Stimulated activated CD8-positive, alpha-beta memory T cell treated with anti-CD3 and anti-CD28 coated beads, Interleukin-7, amount 100 ng/mL, for 24 hours (primary cell): ENCODE measurements around the gene GPM6B.

Source experiments
- DNase-seq: peaks from one replicate; pipeline ENCODE4 v3.0.0-alpha.2; 2020; ENCODE audit warnings: low read depth

GPM6B gene

DNA sequence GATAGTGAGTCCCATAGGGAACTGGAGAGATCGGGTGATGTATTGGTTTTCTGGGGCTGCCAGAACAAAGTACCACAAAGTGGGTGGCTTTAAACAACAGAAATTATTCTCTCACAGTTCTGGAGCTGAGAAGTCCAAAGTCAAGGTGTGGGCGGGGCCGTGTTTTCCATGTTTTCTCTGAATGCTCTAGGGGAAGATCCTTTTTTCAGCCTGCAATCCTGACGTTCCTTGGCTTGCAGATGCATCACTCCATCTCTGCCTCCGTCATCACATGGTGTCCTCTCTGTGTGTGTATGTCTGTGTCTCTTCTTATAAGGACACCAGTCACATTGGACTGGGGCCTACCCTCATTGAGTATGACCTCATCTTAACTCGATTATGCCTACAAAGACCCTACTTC is 7.9 kb upstream of the GPM6B start:
- DNase-seq, result no peak

GRCh38 chrX:13821738-13822137 is 4.8 kb upstream of the GPM6B start:
- DNase-seq, result no peak

DNA sequence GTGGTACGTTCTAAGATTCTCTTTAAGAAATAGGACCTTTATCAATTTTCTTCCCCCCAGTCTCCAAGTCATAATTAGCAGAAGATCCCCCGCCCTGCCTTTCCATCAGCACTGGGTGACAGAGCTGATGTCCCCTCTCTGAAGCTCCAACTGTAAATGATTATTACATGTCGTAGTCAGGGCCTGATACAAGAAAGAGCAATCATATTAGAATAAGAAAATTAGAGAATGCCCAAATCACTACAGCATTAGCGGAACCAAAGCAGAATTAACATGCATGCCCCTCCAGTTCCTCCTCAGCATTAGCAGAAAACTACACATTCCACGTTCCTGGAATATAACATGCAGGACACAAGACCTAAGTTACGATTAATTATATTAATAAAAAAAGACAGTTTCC is 717 bp downstream of the GPM6B start:
- no peak for DNase-seq

GRCh38 chrX:13815664-13816063 is 1.2 kb downstream of the GPM6B start:
- no peak for DNase-seq

DNA sequence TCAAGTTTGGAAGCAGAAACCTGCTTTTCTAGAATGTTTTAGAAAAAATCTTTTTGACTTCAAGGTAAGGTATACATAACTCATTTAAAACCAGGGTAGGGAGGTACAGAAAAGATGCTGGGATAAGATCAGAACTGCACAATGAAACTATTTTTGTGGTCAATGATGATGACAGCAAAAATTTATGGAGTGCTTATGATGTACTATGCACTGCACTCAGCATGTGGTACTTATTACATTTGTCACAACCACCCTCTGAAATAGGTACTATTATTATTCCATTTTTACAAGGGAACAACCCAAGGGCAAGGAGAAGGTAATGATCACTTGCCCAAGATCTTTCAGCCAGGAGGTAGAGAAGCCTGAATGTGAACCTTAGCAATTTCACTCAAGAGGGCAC is 8.0 kb downstream of the GPM6B start:
- no peak for DNase-seq

- DNase-seq, result no peak
Observed at GRCh38 chrX:13808293-13808692, 8.6 kb downstream of the GPM6B start.

GRCh38 chrX:13805241-13805640 is 11.7 kb downstream of the GPM6B start:
- DNase-seq, result no peak

- no peak for DNase-seq
Observed at GRCh38 chrX:13803116-13803515, 13.8 kb downstream of the GPM6B start.

DNA sequence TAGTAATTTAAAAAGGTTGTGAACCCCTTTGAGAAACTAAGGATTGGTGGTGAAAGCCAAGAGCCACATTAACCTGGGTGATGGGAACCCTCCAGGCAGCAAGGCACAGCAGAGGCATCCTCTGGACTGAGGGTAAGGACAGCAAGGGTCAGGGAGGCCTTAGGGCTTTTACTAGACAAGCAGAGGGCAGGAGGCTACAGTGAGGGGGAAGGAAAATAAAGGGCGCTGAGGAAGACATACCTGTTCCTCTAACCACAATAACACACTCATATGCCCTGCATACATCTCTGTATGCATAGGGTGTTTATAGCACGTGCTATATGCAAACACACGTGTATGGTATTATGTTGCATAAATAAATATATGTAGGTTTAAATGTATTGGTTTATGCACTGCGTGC is 18.7 kb downstream of the GPM6B start:
- DNase-seq, result no peak

DNA sequence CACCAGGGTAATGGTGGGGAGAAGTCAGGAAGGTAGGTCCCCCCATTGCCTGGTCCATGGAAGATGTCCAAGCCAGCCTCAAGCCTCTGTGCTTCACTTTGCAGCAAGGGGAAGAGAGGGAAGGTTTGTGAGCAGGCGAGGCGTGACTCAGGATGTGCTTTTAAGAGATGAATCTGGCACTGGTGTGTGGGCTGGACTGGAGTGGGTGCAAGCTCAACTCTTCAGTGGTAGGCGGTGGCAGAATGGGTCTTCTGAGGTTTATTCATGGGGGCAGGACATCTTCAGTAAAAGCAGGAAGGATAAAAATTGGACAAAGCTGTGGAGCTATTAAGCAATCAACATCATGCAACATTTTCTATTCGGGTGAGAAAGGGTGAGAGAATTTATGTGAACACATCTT is 19.4 kb downstream of the GPM6B start:
- no peak for DNase-seq

DNA sequence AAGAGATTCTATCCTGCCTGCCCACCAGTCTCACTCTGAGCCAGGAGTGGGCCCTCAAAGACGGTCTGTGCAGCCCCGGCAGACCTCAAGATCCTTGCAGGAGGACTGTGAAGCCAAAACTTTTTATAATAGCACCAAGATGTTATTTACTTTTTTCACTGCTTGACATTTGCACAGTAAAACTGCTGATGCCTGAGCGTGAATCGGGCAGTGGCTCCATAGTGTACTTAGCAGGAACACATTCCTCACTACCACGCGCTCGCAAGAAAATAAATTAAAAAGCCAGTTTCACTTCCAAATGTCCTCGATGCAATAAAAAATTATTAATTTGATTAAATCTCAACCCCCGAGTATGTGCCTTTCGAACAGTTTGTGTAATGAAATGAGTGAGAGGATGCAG is 22.5 kb downstream of the GPM6B start:
- DNase-seq, result no peak

DNA sequence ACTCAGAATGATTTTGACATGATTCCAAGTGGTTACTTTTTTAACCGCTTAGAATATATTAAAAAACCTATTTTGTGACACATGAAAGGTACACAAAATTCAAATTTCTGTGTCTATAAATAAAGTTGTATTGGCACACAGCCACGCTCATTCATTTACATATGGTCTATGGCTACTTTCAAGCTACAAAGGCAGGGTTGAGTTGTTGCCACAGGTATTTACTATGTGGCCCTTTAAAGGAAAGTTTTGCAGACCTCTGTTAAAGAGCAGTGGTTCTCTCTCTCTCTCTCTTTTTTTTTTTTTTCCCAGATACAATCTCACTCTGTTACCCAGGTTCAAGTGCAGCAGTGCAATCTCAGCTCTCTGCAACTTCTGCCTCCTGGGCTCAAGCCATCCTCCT is 23.0 kb downstream of the GPM6B start:
- DNase-seq, result no peak

- no peak for DNase-seq
Observed at GRCh38 chrX:13791559-13791958, 25.3 kb downstream of the GPM6B start.

DNA sequence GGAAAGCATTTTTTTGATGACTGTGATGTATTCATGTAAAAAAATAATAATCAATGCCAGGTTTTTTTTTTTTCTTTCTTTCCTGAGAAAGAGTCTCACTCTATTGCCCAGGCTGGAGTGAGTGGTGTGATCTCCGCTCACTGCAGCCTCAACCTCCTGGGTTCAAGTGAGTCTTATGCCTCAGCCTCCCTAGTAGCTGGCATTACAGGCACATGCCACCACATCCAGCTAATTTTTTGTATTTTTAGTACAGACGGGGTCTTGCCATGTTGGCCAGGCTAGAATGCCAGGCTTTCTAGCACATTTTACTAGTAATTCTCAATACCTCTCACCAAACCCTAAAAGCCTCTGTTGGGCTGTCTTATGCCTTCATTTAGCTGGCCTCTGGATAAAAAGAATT is 25.7 kb downstream of the GPM6B start:
- no peak for DNase-seq

DNA sequence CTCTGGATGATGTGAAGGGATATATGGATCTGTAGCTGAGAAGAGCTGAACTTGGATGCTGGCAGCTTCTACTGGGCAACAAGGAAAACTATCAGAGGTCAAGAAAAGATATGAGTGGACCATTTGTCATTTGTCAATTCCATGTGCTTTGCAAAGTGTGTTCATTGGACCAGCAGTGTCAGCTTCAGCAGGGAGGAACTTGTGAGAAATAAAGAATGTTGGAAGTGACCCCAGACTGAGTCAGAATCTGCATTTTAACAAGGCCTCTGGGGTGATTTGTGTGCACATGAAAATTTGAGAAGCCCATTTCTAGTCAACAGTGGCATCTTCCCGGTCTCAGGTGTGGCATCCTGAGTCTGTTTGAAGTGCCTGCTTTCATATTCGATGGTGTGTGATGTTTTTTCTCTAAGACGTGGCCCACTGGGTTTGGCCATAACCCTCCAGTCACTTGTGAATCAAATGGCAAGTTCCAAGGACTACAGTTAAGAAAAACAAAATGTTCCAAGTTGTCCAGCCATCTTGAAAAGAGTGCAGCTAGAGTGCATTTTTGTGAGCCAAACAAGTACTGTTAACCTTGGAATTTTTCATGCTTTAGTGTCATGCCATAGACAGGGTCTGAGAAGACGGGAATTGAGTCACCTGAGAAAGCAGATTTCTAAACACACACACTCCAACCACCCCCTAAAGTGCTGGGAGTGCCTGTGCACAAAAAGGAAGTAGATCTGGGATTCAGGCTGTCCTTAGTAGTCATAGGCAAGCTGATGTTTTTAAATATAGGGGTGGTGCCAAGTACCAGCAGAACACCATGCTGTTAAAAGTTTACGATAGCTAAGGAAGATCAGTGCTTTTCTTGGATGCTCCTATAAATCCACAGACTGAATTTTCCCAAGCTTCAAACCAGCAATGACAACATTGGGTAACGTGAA is 26.4 kb downstream of the GPM6B start:
- DNase-seq, result no peak

DNA sequence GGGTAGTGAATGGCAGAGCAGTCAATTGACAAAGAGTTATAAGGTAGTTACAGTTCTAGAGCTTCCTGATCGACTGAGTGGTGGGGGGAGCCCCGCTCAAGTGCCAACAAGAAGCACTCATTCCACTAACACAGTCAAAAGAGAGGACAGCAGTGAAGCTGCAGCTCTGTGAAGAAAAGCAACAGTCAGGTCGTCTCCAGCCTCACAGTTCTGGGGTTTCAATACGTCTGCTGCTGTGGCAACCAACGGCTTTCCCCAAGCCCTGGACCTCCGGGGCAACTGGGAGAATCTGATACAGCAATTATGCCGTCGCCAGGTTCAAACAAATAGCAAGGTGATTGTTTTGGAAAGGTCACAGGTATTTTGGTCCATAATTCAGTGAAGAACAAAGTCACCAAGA is 30.8 kb downstream of the GPM6B start:
- DNase-seq, result no peak

DNA sequence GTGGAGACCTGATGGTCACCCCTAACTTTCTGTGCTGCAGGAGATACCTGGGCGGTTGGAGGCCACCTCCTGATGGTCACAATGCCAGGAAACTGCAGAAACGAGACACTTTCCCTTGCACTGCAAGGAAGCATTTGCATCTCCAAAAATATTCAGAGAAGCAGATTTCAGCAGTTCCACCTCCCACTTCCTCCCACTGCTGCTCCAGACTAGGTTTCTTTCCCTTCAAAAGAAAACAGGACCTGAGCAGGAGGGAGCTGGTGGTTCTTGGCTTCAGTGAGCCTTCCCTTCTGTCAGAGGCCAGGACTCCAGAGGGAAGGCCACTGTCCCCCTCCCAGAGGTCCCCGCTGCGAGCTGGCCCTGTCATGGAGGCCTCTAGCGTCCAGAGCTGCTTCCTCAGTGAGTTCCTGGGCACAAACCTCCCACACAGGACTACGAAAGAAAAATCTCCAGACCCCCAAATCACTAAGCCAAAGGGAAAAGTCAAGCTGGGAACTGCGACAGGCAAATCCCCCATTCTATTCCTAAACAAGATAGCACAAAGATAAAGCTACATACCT is 35.9 kb downstream of the GPM6B start:
- no peak for DNase-seq

DNA sequence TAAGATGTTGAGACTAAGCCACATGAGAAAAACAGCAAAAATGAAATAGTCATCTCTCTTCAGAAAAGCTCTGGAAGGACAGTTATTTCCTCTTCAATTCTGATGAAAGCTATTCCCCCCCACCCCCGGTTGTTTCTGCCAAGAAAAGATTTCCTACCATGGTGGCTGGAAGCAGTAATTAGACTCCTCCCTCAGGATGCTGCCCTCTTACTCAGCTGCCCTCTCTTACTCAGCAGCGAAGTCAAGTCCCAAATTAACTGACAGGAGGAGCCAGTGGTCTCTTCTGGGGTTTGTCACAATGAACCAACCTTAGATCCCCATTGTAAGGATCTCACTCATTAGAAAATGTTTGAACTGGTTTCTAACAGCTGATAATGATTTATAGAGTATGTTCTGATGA is 38.0 kb downstream of the GPM6B start:
- no peak for DNase-seq

GRCh38 chrX:13776387-13776786 is 40.5 kb downstream of the GPM6B start:
- no peak for DNase-seq

GRCh38 chrX:13775837-13776236 is 41.1 kb downstream of the GPM6B start:
- DNase-seq, result no peak

- DNase-seq, result no peak
Observed at GRCh38 chrX:13774696-13775095, 42.2 kb downstream of the GPM6B start.

- no peak for DNase-seq
Observed at GRCh38 chrX:13770013-13770535, 46.8 kb downstream of the GPM6B start.

DNA sequence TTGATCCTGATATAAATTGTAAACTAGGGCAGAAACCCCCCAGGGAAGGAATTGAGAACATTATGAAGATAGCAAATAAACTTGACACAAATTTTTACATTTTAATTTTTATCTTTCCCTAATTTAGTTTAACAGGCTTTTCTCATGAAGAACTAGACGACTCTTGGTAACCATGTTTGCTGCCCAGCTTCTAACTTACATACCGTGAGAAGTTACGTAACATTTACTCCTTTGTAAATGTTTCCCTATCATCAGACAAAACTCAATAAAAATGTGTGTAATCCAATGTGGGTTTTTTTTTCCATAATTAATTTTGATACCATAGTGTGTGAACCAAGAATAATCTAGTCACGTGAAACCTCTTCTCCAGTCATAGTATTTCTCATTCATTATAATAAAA is 48.0 kb downstream of the GPM6B start:
- DNase-seq, result no peak

DNA sequence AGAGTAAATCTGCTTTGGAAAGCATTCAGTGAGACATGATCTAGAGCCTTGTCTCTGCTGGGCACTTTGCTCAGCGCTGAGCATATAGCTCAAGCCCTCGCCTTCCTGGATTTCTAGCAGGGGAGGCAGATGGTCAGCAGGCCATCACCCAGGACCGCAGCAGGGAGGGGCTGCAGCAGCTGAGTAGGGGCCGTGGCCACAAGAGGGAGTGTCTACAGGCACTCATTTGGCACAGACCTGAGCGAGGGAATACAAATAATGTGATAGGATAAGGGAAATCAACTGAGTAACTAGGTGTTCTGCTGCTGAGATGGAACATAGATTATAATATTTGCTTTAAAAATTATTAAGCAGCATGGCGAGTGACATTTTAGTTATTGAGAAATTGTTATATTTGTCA is 52.1 kb downstream of the GPM6B start:
- no peak for DNase-seq
